ENCODE results near the gene IVNS1ABP. TPM values are rescaled to one million over a fixed set of nuclear protein-coding genes. Genes with fewer than 3 reads are reported as not detected.
A peak's percentile ranks its signal among the peaks of the same experiment; 100 is the strongest.

The IVNS1ABP gene
- total and polyA plus RNA-seq, 9 of the 15 experiments (the other 6 are each of a cell fraction or from before 2014, with no cell fraction given): 30.6 to 126 (median 77.7) TPM

GRCh38 chr1:185284533-185285276 lies 32.3 kb downstream of the IVNS1ABP start (continued):
- TF ChIP-seq ZNF217 (CRISPR knock-in tag; IDR thresholded peaks at IDR 0.05) (no peak), SP1 (CRISPR knock-in tag; IDR thresholded peaks at IDR 0.05) (peak; percentile 79), HDAC3 (IDR thresholded peaks at IDR 0.05; ENCODE audit: borderline replicate concordance, partially characterized antibody) (peak; percentile 75), SMARCE1 (IDR thresholded peaks at IDR 0.05) (peak; percentile 97), SMARCA5 (IDR thresholded peaks at IDR 0.05) (peak; percentile 47; the same call in 1 of the 2 replicates), TEAD2 (tag; IDR thresholded peaks at IDR 0.05) (peak; percentile 66; the same call in 1 of the 2 replicates), STAT5A (IDR thresholded peaks at IDR 0.05; ENCODE audit: borderline replicate concordance, low read length) (peak; percentile 98), NFXL1 (CRISPR knock-in tag; IDR thresholded peaks at IDR 0.05) (no peak), PCBP1 (IDR thresholded peaks at IDR 0.05; ENCODE audit: low read depth, low read length, poor library complexity, severe bottlenecking) (no peak), TGIF2 (CRISPR knock-in tag; IDR thresholded peaks at IDR 0.05) (no peak), ZBTB2 (IDR thresholded peaks at IDR 0.05) (peak; percentile 76; the same call in 1 of the 2 replicates), HCFC1 (IDR thresholded peaks at IDR 0.05; ENCODE audit: low read depth, low read length) (peak; percentile 4; the same call in 1 of the 2 replicates), ZNF778 (CRISPR knock-in tag; IDR thresholded peaks at IDR 0.05) (no peak), BRD4 (IDR thresholded peaks at IDR 0.05) (peak; percentile 75; the same call in 1 of the 2 replicates), GTF2F1 (IDR thresholded peaks at IDR 0.05; ENCODE audit: low read depth, low read length) (no peak), TBL1XR1 (IDR thresholded peaks at IDR 0.05; ENCODE audit: low read length in 2 of 2) (peak; percentile 80 to 92; a peak in 3 of 4 replicates), ZNF79 (CRISPR knock-in tag; IDR thresholded peaks at IDR 0.05; ENCODE audit: low read depth) (no peak), RBM14 (IDR thresholded peaks at IDR 0.05; ENCODE audit: borderline replicate concordance, insufficient read depth, low read depth, low read length) (no peak), NFYB (IDR thresholded peaks at IDR 0.05; ENCODE audit: extremely low read depth, insufficient read length) (peak; percentile 51), NCOA1 (IDR thresholded peaks at IDR 0.05; ENCODE audit: low read depth) (peak; percentile 91)
- TF ChIP-seq, protein P1, sequence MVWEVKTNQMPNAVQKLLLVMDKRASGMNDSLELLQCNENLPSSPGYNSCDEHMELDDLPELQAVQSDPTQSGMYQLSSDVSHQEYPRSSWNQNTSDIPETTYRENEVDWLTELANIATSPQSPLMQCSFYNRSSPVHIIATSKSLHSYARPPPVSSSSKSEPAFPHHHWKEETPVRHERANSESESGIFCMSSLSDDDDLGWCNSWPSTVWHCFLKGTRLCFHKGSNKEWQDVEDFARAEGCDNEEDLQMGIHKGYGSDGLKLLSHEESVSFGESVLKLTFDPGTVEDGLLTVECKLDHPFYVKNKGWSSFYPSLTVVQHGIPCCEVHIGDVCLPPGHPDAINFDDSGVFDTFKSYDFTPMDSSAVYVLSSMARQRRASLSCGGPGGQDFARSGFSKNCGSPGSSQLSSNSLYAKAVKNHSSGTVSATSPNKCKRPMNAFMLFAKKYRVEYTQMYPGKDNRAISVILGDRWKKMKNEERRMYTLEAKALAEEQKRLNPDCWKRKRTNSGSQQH (CRISPR knock-in tag; IDR thresholded peaks at IDR 0.05): peak; percentile 58; the same call in 1 of the 2 replicates
- TF ChIP-seq, protein P2, sequence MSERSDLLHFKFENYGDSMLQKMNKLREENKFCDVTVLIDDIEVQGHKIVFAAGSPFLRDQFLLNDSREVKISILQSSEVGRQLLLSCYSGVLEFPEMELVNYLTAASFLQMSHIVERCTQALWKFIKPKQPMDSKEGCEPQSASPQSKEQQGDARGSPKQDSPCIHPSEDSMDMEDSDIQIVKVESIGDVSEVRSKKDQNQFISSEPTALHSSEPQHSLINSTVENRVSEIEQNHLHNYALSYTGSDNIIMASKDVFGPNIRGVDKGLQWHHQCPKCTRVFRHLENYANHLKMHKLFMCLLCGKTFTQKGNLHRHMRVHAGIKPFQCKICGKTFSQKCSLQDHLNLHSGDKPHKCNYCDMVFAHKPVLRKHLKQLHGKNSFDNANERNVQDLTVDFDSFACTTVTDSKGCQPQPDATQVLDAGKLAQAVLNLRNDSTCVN (CRISPR knock-in tag; IDR thresholded peaks at IDR 0.05): no peak
